GDM1 (cell line): Measurements from ENCODE around the gene SMARCB1.

Experiments
- DNase-seq: peaks from one replicate; lab custom pipeline; 2025; lab: John Stamatoyannopoulos, UW

Gene SMARCB1

DNA sequence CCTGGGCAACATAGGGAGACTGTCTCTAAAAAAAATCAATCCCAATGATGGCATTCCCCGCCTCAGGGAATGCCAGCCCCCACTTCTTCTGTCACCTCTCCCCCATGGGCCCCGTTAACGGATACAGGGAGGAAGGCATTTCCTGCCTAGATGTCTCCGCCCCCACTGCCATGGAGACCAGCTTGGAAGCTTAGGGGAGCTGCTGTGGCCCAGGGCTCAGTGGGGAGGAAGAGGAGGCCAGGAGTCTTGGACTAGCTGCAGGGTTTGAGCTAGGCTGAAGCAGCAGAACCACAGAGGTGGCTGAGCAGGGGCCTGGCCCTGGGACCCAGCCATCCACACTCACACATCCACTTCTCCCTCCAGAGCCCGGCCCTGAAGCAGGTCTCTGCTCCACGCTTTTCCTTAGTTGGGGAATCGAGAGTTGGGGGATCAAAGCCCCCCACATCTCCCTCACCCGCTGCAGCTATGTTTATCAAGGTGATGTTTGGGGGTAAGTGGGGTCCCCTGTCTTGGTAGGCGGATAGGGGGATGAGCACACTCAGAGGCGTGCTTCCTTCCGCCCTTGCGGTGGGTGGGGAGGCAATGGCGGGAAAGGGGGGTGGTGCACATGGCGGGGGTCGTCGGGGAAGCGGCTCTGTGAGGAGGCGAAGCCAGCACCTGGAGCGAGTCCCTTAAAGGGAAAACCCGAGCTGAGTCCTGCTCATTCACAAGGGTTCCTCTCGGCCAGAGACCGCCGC, 23.8 kb upstream of the SMARCB1 start, which contains the start of gene C22orf15:
TSS of gene C22orf15 (plus strand) at position 149 of the 737 bp plus-strand sequence. CDS start at position 466, 317 bp downstream.
- no peak for DNase-seq

DNA sequence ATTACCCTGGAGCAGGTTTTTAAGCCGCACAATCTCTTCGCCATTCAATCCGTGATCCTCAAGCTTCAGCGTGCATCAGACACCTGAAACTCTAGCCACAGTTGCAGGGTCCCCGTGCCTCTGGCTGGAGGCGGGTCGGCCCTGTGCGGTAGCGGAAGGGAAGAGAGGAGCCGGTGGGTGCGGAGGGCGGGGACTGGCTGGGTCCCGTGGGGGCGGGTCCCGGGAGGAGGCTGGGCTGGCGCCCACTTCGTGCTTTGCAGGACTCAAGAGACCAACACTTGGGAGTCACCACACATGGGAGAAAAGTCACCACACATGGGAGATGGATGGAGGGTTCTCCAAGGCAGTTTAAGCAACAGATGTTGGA, 23.2 kb upstream of the SMARCB1 start:
- DNase-seq = no peak

DNA sequence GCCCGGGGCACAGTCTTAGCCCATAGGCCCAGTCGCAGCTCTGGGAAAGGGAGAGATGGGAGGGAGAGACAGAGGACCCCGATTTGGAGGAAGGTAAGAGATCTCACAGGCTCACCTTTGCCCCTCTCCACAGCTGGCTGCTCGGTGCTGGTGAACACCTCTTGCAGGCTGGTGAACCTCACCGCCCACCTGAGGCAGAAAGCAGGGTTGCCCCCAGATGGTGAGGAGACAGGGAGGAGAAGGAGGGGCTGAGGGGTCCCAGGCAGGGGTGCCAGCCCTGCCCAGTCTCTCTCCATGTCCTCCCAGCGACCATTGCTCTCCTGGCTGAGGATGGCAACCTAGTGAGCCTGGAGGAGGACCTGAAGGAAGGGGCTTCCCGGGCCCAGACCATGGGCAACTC, 22.8 kb upstream of the SMARCB1 start:
- DNase-seq = no peak

DNA sequence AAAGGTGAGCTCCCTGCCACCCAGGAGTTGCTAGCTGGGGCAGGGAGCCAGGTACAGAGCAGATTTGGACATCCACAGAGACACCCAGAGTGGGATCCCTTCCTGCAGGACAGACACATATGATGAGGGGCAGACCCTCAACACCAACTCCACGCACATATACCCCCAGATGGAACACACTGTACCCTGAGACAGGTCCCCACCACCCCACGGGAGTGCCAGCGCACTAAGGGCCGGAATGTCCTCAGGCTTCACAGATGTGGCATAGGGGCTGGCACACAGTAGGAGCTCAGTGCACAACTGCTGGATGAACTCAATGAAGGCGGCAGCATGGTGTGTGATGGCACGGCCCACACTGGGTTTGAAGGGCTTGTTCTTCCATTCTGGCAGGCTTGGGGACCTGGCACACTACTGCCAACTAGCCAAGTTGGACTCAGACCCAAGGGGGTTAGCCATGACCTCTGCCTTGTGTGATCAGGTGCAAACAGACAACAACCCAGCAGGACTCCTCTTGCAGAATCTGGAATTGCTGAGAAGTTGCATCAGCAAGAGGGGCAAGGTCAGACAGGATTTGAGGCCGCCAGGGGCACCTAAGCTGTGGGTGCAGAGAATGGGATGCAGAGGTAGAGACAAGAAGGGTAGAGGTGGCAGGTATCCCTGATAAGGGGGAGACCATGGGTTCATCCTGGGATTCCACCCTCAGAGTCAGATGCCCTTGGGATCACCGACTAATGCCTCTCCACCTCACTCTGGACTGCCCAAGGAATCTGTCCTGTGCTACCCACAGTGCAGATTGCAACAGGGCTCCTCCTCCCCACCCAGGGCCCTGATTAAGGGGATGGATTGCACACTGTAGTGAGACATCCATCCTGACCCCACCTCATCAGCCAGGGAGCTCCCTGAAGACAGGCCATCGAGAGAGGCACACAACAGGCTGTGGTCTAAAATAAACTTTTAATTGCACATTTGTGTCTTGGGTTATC, 21.6 kb upstream of the SMARCB1 start:
- no peak for DNase-seq

DNA sequence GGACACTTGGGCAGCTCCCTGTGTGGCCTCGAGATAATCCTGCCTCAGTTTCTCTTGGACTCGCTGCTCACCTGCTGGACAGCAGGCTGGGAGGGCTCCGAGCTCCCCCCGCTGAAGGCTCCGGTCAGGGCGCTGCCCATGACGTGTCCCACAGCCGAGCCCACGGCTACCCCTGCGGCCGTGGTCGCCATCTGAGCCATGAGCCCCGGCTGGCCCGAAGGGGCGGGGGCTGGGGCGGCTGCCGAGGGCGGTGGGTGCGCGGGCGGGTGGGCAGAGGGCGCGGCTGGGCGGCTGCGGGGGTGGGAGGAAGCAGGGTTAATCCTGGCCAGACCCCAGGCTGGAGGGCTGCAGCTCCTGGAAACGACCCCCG, 19.5 kb upstream of the SMARCB1 start:
- DNase-seq = no peak

DNA sequence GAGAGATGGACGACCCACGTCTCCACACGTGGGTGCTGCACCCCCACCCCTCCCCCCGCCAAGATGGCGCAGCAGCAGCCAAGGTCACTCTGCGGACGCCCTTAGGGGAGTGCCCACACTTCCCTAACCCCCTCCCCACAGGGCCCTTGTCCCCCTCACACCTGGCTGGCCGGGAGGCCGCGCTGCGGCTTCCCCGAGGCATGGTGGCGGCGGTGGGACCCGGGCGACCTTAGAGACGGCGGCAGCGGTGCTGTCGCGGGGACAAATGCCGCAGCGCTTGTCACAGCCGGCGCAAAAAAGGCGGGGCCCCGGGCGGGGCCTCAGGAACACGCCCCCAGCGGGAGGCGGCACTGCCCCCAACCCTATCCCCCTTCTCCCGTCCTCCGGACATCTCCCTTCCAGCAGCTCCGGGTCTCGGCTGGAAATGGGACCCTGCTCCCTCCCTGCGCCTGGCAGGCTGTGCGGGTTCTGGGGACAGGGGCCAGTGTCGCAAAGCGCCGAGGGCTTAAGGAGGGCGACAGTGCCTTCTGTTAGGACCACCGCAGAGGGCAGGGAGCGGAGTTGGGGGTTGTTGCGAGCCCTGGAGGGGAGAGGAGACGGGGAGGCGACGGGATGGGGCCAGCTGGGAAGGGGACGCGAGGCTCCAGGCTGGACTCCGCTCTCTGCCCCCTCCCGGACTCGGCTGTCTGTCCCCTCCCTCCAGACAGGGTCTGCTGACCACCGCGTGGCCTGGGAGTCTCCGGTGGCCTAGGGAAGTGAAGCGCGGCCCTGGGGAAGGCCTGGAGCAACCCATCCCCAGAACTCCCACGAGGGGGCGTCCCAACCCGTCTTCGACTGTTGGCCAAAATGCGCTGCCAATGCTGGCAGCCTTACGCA, 18.9 kb upstream of the SMARCB1 start, which contains the start of gene CHCHD10:
TSS of gene CHCHD10 (minus strand) at position 300 of the 876 bp plus-strand sequence. CDS start at position 202, 98 bp downstream.
- peak; percentile 71 for DNase-seq

DNA sequence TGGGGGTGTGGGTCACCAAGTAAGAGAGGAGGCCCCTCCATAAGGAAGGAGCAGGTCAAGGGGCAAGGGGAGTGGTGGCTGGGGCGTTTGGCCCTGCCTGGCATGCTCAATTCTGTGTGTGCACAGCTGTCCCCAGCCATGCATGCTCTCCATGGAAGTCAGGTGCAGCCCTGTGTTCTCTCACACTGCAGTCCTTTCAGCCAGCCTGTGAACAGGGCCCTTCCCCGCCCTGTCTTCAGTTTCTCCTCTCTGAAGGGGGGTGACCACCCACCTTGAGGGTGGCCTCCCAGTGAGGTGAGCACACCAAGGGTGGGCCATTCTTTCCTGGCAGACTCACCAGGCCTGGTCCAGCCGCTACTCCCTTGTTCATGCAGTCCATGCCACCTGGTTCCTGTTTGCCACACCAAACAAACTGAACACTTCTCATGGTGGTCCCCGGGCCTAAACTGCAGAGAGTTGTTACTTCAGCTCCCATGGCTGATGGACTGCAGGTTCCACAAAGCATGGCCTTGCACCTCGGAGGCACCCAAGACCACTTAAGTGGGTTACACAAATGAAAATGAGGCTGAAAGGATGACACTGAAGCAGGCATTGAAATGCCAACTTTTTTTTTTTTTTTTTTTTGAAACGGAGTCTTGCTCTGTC, 17.3 kb upstream of the SMARCB1 start:
- DNase-seq = no peak

DNA sequence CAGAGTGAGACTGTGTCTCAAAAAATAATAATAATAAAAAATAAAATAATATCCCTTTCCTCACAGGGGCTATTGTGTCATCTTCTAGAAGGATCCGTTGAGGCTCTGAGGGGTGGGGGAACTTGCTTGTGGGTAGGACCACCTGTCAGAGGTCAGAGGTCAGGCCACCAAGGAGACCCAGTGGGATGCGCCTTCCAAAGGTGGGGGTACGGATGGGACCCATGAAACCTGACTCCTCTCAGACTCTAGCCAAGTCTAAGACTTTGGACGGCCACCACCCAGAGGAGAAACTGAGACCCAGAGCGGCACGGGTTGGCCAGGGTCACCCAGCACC, 14.5 kb upstream of the SMARCB1 start:
- no peak for DNase-seq

DNA sequence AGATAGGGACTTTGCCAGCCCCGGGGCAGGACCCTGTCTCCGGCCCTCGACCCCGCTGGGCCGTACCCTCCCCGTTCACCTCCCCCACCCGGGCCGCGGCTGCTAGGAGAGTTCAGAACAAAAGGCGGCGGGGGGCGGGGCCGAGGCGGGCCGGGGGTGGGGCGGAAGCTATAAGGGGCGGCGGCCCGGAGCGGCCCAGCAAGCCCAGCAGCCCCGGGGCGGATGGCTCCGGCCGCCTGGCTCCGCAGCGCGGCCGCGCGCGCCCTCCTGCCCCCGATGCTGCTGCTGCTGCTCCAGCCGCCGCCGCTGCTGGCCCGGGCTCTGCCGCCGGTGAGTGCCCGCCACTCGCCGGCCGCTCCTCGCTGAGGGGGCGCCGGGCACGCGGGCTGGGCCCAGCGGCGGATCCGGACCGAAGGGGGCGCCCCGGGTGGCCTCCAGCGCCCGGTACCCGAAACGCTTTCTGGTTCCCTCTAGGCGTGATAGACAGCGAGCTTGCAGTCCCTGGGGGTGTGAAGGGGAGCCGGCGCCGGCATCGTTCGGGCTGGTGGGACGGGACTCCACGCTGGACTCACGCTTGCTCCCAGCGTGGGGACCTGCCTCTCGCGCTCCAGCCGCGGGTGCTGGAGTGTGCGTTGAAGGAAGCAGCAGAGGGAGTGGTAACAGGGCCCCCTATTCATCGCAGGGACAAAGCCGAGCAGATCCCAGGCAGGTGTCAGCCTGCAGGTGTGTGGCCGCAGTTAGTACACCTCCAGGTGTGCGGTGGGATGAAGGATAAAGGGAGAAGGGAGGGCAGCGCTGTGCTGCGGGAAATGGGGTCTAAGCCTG, 13.9 kb upstream of the SMARCB1 start, which contains the start of gene MMP11:
TSS of gene MMP11 (plus strand) at position 201 of the 825 bp plus-strand sequence. CDS start at position 223, 22 bp downstream.
- no peak for DNase-seq

DNA sequence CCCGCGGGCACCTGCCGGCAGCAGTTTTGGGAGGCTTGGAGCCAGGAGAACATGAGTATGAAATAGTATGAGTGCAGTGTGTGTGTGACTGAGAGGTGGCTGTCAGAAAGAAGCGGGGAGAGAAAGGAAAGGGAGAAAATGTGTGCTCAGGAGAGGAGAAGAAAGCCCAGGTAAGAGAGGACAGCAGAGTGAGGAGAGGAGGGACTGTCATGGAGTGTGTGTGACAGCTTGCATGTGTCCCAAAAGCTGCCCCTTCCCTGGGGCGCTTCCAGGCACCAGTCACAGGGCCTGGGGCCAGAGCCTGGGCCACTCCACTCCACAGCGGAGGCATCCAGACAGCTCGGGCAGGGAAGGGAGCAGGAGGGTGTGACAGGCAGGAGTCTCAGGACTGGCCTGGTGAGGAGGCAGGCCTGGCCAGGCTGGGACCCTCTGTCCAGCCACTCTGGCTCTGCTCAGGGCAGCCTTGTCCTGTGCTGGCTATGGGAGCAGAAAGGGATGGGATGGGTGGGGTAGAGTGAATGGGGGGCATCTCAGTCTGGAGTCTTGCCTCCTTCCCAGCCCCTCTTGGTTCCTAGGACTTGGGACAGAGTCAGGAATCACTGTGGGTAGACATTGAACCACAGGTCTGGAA, 13.2 kb upstream of the SMARCB1 start:
- no peak for DNase-seq

DNA sequence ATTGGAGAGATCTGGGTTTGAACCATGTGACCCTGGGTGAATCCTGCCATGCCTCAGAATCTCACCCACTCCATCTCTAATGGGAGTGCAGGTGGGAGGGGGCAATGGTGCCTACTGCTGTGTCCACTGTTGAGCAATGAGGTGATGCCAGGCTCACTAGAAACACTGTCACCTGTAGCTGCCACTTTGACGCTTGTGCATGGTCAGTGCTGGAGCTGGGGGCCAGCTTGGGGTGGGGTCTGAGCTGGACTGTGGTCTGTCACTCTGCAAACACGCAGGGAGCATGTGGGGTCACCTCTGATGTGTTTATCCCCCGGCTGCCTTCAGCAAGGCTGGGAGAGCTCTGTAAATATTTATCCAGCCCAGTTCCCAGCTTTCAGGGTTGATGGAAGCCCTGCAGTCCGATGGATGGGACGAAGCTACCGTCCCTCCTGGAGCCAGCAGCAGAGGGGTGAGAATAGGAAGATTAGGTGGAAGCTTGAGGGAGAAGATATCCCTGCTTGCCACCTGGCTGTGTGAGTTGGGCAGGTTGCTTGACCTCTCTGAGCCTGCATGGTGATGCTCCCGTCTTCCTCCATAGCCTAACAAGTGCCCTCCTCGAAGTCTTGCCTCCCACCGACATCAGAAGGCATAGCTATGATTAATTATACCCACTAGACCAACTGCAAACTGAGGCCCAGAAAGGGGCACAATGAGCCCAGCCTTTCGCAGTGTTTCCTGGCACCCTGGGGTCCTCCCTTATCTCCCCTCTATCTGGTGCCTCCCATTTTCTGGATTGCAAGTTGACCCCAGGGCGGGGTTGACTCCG, 12.4 kb upstream of the SMARCB1 start:
- no peak for DNase-seq

DNA sequence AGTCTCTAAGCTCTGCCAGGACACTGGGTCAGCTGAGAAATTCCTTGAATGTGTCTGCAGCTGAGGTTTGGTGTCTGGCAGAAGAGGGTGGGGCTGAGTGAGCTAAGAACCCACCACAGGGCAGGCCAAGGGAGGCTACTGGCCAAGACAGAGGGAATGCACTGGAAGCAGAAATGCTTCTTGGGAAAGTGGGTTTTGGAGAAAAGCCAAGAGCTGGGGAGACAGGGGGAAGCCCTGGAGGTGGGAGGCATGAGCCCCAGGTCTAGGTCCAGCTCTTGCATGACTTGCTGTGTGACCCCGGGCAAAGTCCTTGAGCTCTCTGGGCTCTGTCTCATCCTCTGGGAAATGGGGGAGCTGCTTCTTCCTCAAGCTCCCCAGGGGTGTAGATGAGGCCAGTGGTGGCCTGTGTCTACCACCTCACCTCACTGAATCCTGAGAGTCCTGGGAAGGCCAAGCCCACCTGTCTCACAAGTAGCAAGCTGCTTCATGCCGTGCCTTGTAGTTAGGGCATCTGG, 11.8 kb upstream of the SMARCB1 start:
- DNase-seq = no peak

DNA sequence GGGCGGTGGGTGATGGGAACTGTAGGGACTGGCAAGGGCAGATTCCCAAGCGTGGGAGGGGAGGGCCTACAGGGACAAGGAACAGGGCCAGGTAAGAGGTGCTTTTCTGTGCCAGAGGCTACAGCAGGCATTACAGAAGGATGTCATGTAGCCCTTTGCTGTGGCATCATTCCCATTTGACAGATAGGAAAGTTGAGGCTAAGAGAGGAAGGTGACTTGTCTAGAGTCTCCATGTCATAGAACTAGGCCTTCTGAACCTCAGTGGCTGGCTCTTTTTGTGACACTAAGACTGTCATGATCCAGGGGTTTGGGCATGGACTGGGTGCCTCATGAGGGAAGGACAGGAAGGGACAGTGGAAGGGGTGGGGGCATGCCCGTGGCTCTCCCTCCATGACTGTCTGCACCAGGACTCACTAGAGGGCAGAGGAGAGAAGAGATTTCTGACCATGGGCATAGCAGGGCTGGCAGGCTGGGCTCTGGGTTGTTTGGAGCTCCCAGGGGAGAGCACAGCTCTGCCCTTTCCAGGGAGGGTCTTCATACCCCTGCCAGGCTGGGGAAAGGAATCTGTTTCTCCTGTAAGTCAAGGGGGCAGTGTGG, 10.9 kb upstream of the SMARCB1 start:
- DNase-seq = no peak

DNA sequence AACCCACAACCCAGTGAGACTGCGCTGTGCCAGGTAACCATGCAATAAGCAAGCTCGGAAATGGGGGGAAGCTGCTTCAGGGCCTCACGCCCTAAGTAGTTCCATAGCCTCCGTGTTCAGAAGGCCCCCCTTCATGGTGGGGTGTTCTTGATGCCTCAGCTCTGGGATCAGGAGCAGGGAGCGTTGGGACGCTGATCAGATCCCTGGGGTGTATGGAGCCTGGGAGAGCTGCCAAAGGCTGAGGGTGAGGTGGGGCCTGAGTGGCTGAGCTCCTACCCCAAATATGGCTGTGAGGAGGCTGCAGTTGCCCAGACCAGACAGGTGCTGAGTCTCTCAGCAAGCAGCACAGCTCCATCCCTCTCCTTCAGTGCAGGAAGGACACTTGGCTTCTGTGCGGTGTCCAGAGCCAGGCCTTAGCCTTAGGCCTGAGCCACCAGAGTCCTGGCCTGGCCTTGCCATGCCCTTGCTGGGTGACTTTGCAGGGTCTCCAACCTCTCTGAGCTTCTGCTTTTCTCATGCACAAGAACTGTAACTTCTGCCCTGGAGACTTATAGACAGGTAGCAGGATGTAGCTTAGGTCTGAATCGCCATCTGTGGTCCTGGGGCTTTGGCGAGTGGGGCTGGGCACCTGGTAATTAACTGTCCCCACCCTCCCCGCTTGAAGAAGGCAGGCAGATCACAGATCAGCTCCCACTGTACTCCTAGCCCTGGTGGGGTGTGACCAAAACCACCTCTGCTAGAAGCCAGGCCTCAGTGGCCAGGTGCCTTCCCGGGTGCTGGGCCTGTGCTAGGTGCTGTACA, 8.8 kb upstream of the SMARCB1 start:
- no peak for DNase-seq

DNA sequence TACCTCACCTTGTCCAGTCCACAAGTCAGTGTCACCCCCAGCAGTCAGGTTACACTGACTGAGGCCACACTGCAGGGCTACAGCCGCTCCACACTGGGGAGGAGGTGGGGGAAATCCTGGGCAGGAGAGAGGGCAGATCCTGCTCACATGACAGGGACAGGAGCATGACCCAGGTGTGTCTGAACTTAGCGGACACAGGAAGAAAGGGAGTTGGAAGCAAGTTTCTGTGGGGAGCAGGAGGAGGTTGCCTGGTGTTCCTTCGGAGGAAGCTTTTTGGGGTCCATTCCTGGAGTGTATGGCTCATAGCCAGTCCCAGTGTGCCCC, 8.2 kb upstream of the SMARCB1 start:
- no peak for DNase-seq

DNA sequence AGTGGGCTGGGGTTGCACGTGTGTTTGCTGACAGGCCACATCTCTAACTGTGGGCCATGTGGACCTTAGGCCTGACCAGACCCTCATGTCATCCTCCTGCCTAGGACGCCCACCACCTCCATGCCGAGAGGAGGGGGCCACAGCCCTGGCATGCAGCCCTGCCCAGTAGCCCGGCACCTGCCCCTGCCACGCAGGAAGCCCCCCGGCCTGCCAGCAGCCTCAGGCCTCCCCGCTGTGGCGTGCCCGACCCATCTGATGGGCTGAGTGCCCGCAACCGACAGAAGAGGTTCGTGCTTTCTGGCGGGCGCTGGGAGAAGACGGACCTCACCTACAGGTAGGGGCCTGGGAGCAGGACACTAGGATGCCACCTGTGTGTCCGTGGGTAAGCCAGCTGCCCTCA, 7.7 kb upstream of the SMARCB1 start:
- DNase-seq = no peak

DNA sequence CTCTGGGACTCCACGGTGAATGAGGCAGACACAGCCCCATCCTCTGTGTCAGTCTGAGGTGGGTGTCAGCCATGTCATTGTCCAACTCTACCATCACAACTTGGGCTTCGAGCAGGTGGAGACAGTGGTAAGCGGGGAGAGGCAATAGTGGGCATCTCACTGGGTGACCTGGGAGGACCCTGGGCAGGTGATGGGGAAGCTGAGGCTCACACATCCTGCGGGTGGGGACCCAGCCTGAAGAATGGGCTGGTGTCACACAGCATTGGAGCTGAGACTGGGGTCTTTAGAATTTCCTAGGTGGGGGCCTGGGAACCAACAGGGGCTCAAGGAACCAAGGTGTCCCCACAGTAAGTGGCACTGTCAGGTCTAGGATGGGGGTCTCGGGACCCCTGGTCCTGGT, 7.0 kb upstream of the SMARCB1 start:
- DNase-seq = no peak
